NCI-H128 (cell line): Measurements from ENCODE around the gene ZNF215.
"Not testable (repeated sequence)": the region's sequence is repeated elsewhere in the genome, so short reads cannot be mapped to it uniquely, and the experiment has no call there.

ENCODE experiments used
- DNase-seq: peaks from one replicate; lab custom pipeline; 2025; ENCODE audit not compliant: unreplicated experiment; lab: John Stamatoyannopoulos, UW

Gene ZNF215

DNA sequence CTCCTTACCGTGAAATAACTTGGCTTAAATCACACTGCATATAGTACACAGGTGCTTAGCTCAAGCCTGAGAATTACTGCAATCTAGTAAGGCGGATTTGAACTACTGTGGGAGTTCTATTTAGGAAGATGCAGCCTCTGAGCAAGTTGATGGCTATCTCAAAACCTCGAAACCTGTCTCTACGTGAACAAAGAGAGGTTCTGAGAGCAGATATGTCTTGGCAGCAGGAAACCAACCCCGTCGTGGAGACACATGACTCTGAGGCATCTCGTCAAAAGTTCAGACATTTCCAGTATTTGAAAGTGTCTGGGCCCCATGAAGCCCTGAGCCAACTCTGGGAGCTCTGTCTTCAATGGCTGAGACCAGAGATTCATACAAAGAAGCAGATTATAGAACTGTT lies 5.9 kb downstream of the ZNF215 start:
- DNase-seq: no peak

DNA sequence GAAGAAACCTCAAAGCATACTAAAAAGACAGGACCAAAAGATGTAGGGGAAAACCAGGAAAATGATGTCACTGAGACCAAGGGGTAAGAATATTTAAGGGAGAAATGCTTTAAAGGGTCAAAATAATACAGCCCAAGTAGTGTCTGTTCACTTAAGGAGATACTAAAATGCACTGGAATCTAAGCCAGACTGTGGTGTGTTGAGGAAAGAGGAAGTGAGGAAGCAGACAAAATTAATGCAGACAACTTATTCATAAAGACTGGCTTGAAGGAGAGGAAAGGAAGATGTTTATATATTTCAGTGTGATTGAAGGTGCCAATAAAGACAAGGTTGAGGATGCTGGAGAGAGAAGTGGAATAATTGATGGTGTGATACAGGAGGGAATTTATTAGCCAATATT lies 15.7 kb downstream of the ZNF215 start:
- DNase-seq: no peak

DNA sequence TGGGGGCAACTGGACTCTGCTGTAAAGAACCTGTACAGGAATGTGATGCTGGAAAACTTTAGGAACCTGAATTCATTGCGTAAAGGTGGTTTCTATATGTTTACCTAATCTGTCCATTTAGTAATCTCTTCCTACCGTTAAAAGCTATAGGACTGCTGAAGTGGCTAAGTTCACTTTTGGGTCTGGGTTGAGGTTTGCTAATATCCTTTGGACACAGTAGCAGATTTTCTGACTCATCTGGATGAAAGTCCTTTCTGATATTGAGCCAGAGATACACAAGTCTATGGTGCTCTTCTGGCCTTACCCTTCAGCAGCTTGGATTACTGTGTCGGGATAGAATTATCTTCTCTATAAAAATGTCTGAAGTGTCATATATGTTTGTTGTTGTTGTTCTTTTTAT lies 16.9 kb downstream of the ZNF215 start:
- no peak for DNase-seq

DNA sequence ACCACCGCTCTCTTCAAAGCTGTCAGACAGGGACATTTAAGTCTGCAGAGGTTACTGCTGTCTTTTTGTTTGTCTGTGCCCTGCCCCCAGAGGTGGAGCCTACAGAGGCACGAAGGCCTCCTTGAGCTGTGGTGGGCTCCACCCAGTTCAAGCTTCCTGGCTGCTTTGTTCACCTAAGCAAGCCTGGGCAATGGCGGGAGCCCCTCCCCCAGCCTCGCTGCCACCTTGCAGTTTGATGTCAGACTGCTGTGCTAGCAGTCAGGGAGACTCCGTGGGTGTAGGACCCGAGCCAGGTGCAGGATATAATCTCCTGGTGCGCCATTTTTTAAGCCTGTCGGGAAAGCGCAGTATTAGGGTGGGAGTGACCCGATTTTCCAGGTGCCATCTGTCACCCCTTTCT lies 28.0 kb downstream of the ZNF215 start:
- not testable (repeated sequence) for DNase-seq

DNA sequence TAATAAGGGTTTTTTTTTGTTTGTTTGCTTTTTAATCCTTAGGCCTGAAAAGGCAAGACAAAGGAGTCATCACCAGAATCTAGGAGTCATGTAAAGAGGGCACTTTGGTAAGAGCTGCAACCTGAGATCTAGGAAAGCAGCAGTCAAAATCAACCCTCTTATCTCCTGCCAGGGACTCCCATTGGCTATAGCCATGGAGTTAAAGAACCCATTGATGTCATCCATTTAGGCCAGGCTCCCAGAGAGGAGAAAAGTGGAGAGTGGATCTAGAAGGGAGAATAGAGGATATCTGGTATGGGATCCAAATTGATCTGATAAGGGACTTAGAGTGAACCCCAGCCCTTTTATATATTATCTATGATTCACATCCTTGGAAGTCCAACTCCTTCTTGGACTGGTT lies 35.9 kb downstream of the ZNF215 start:
- no peak for DNase-seq

DNA sequence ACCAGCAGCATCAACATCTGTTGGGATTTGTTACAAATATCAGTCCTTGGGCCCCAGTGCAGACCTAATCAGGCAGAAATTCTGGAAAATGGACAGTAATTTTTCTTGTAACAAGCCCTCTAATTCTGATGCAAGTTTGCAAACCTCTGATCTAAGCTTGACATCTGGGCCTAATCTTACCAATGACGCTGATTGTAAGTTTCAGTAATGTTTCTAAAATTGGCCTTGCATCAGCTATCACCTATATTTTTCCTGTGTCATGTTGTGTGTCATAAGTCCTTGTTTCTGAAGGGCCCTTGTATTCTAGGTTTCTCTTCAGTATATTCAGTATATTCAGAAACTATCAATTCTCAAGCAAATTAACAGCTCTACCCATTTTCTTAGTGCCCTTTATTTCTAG lies 36.4 kb downstream of the ZNF215 start:
- DNase-seq: no peak

DNA sequence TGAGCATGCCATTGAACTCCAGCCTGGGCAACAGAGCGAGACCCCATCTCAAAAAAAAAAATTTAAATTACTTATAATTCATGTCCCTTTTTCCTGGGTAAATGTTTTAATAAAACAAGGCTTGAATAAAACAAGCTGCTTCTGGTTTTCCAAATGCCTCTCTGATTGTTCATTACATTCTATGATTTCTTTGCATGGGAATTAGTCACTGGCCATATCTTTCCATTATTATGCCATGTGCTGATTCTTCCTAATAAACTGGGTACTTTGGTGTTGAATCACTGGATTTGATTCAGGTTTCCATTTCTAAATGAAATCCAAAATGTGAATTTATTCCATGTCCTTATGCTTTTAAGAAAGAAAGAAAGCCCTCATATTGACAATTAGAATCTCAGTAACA lies 42.6 kb downstream of the ZNF215 start:
- DNase-seq: no peak

DNA sequence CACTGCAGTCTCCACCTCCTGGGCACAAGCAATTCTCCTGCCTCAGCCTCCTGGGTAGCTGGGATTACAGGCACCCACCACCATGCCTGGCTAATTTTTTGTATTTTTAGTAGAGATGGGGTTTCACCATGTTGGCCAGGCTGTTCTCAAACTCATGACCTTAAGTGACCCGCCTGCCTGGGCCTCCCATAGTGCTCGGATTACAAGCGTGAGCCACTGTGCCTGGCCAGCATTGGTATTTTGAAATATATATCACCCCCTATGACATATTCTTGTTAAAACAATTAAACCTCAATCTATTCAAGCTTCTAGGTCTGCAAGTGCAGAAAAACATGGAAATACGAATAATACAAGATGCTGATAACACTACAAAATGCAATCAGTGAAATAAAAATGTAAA lies 43.6 kb downstream of the ZNF215 start:
- not testable (repeated sequence) for DNase-seq

DNA sequence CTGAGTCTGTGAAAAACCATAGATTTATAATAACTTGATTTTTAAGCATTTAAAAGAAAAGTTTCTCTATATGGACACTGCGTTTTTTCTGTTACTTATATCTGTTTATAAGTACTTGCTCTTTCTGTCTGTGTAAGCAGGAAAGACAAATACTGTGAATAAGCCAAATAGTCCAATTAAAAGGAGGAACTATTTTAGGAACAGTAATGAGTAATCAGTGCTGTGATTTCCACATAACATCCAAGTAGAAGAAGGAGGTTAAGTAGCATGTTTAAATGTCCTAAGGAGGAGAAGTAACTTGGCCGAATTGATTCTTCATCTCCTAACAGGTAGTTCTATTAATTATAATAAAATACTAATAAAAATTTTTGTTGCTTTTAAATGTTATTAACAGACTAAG lies 53.1 kb downstream of the ZNF215 start:
- DNase-seq: no peak

DNA sequence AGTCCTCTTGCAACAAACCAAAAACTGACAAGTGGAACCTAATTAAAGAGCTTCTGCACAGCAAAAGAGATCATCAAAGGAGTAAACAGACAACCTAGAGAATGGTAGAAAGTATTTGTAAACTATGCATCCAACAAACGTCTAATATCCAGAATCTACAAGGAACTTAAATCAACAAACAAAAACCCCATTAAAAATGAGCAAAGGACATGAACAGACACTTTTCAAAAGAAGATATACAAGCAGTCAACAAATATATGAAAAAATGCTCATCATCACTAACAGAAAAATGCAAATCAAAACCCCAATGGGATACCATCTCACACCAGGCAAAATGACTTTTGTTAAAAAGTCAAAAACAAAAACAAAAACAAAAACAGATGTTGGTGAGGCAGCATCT lies 60.3 kb downstream of the ZNF215 start:
- no peak for DNase-seq

DNA sequence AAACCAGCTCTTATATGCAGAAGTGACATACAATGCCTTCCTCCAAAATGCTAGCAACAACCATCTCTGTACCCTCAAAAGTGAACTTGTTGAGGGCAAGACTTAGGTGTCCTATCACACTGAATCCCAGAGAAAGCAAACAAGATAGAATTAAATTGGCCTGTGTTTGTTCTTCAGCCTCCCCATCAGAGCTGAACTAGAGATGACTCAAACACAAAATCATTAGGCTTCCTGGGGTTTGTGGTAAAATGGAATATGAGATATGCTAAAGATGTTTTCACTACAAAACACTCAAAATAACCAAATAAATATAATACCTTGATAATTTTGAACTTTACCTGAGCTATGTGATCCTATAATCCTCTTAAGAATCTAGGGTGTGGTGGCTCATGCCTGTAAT lies 62.3 kb downstream of the ZNF215 start:
- no peak for DNase-seq

DNA sequence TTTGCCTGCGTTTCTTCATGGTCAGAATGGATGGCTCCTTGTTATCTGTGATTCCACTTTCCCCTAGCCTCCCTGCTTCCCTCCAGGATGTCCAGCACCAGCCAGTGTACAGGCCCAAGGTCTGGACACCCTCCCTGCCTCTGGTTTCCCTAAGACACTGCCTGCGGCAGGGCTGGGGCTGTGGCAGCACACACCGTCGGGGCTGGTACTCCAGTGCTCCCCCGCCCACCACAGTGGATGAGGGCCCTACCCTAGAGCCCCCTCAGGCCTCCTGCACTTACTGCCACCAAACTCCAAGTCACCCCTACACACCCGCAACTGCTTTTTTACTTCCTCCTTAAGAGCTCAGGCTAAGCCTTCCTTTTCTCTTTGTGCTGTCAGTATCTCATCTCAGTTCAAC lies 65.0 kb downstream of the ZNF215 start:
- no peak for DNase-seq

DNA sequence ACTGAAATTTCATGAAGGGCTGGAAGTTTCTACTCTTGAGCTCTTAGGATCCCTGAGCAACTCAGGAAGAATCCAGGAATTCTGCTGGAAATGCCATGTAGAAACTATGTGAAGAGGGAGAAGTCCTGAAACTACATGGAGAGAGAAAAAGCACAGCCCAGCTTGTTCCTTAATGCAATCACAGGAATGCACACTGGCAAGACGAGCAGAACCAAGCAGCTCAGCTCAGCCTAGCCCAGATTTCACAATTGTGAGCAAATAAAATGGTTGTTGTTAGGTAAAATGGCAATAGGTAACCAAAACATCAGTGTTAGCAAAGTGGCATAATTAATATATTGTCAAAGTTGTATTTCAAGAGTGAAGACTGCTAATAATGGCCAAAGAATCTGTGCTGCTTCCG lies 65.8 kb downstream of the ZNF215 start:
- no peak for DNase-seq

DNA sequence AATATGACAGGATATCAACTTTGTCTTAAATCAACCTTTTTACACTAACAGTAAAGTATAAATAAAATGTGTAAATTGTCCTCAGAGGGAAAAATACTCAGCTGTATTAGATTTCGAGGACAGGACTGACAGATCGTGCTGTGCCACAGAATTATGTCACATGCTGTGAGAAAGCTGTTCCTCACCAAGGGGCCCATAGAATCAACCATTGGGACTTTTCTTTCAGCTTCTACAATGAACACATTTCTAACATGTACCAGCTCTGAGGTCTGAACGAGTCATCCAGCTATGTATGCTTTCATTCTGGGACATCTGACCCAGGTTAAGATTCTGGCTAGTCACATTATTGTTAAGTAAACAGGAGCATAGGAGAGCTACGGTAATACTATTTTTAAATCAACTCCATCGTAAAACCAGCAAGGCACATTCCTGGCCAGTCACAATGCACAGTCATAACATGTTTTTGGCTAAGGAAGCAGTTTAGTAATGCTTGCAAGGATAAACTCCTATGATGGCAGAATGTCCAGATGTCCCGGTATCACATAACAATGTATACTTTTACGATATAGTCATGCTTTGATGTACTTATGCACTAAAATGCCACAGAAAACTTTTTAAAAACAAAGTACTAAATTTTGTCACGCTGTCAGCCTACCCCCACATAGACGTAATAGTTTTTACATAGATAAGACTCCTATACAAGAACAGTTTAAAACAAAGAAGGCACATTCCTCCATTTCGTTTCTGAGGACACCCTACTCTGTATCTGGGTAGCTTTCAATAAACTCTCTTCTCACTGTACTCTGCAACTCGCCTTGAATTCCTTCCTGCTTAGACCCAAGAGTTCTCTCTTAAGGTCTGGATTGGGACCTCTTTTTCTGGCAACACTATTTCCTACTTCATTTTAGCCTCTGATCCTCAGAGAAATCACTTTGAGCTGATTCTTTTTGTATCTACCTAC lies 66.5 kb downstream of the ZNF215 start:
- DNase-seq: no peak

DNA sequence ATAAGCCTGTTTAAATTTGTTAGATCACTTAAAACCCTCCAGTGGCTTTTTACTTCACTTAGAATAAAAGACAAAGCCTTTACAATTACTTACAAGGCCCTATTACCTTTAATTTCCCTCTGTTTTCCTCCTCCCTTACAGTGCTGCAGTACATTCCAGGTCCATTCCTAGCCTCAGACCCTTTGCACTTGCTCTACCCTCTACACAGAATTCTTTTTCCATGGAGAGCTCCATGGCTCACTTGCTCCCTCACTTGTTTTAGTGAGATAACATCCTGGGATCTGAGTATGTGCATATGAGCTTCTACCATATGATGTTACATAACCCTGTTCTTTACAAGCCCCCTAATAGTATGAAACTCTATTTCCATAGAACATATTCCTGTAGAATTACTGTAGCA lies 69.5 kb downstream of the ZNF215 start:
- DNase-seq: no peak

DNA sequence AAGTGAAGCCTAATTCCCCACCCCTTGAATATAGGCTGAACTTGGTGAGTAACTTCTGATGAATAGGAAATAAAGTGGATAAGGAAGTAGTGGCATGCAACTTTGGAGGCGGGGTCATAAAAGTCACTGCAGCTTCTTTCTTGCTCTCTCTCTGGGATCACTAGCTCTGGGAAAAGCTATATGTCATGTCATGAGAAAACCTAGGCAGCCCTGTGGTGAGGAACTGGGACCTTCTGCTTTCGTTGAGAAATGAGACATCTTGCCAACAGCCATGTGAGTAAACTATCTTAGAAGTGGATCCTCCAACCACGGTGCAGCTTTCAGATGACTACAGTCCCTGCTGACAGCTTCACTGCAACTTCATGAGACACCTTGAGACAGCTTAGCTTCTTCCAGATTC lies 78.3 kb downstream of the ZNF215 start:
- no peak for DNase-seq
